MM.1S (cell line): ENCODE measurements around the gene HSBP1L1.

Experiments
- DNase-seq: peaks from one replicate; pipeline ENCODE4 v3.0.0-alpha.2; 2015
- H2AFZ ChIP-seq: fragments of 300-600 bp; sonication (generic); 2 replicates; pipeline ENCODE4 v1.6.0; 2016; ENCODE audit warnings: antibody characterized with exemption, low read length
- H3F3A ChIP-seq: fragments of 300-600 bp; sonication (generic); 2 replicates; pipeline ENCODE4 v1.6.1; 2016; ENCODE audit warnings: mild to moderate bottlenecking, antibody characterized with exemption, low read length, moderate library complexity, mixed read lengths; ENCODE audit not compliant: insufficient read depth
- H3K27ac ChIP-seq: fragments of 300-600 bp; sonication (generic); 2 replicates; pipeline ENCODE4 v1.5.1; 2016; ENCODE audit warnings: mild to moderate bottlenecking, low read length
- H3K27me3 ChIP-seq: fragments of 300-600 bp; sonication (generic); replicated peaks from 2 replicates; pipeline ENCODE4 v1.6.0; 2016; ENCODE audit warnings: low read length; ENCODE audit not compliant: insufficient read depth
- H3K36me3 ChIP-seq: fragments of 300-600 bp; sonication (generic); replicated peaks from 2 replicates; pipeline ENCODE4 v1.6.1; 2016; ENCODE audit warnings: mild to moderate bottlenecking, low read length, mixed read lengths; ENCODE audit not compliant: insufficient read depth
- H3K4me1 ChIP-seq: fragments of 300-600 bp; sonication (generic); 2 replicates; pipeline ENCODE4 v1.6.1; 2016; ENCODE audit warnings: low read length, mixed read lengths
- H3K4me2 ChIP-seq: fragments of 300-600 bp; sonication (generic); 2 replicates; pipeline ENCODE4 v1.6.0; 2016; ENCODE audit warnings: low read depth, low read length
- H3K4me3 ChIP-seq: fragments of 300-600 bp; sonication (generic); 2 replicates; pipeline ENCODE4 v1.5.1; 2016; ENCODE audit warnings: low read length, mixed read lengths
- H3K79me2 ChIP-seq: fragments of 300-600 bp; sonication (generic); 2 replicates; pipeline ENCODE4 v1.6.1; 2016; ENCODE audit warnings: mixed run types, low read length, mixed read lengths
- H3K9ac ChIP-seq: fragments of 300-600 bp; sonication (generic); 2 replicates; pipeline ENCODE4 v1.6.1; 2016; ENCODE audit warnings: low read length, mixed read lengths
- H3K9me2 ChIP-seq: fragments of 300-600 bp; sonication (generic); replicated peaks from 2 replicates; pipeline ENCODE4 v1.6.1; 2016; ENCODE audit warnings: mild to moderate bottlenecking, low read length, mixed read lengths; ENCODE audit not compliant: insufficient read depth
- H3K9me3 ChIP-seq: fragments of 300-600 bp; sonication (generic); replicated peaks from 2 replicates; pipeline ENCODE4 v1.6.1; 2016; ENCODE audit warnings: mild to moderate bottlenecking, low read length, mixed read lengths; ENCODE audit not compliant: insufficient read depth
- H4K20me1 ChIP-seq: fragments of 300-600 bp; sonication (generic); 2 replicates; pipeline ENCODE4 v1.6.1; 2016; ENCODE audit warnings: mild to moderate bottlenecking, low read length, moderate library complexity, mixed read lengths; ENCODE audit not compliant: insufficient read depth
- EZH2 ChIP-seq: fragments of 300-600 bp; sonication (generic); optimal IDR thresholded peaks from 2 replicates; pipeline ENCODE3; 2017; ENCODE audit warnings: low read depth, mild to moderate bottlenecking, antibody characterized with exemption, low read length, mixed read lengths
- EZH2phosphoT487 ChIP-seq: fragments of 300-600 bp; sonication (generic); IDR thresholded peaks from 2 replicates; pipeline ENCODE4 v1.6.1; 2018; ENCODE audit warnings: antibody characterized with exemption, low read length
- TF ChIP-seq, protein P1 (sequence below): fragments of 300-600 bp; sonication (generic); IDR thresholded peaks from 2 replicates; pipeline ENCODE4 v1.5.1; 2016; ENCODE audit warnings: antibody characterized with exemption, low read length, mixed read lengths

HSBP1L1 gene

DNA sequence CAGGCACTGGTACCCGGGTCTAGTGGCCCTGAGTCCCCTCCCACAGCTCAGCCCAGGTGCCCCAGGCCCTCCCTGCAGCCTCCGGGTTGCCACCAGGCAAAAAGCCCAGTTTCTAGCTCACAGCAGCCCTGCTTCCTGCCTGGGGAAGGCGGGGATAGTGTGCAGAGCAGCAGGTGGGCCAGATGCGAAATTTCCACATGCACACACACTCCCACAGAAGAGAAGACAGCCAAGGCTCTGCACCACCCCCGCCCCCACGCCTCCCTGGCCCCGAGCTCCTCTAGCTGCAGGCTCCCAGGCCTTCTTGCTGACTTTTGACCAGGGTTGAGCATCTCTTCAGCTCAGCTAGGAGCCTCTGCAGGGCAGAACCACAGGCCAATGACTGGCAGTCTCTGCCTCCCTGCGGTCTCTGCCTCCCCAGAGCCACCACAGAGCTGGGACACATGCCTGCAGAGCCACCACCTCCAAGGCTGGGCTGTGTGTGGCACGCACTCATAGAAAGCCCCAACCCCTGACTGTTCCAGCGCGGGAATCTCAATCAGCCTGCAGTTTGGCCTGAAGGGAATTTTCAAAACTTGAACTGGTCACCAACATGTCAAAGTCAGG lies 20.2 kb upstream of the HSBP1L1 start:
- H3K27ac ChIP-seq = no peak overlapping the region

DNA sequence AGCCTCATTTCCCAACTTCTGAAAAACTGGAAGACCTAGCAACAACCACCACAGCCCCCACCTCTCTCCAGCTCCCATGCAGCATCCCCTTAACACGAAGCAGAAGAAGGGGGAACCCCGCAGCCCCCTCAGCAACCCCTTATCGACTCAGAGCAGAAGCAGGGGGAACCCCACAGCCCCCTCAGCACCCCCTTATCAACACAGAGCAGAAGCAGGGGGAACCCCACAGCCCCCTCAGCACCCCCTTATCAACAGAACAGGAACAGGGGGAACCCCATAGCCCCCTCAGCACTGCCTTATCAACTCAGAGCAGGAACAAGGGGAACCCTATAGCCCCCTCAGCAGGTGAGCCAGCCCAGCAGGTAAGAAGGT lies 19.7 kb upstream of the HSBP1L1 start:
- Histone ChIP-seq H4K20me1 (no peaks in the 10 kb centered on the region), H3F3A (no peaks in the 10 kb centered on the region), H3K27me3 (no peaks in the 10 kb centered on the region), H3K9me3 (no peaks in the 10 kb centered on the region), H3K79me2 (peaks cover 10% of the 10 kb centered on the region; the same call in 1 of the 2 replicates), H2AFZ (no peak overlapping the region), H3K9ac (no peak overlapping the region), H3K36me3 (no peaks in the 10 kb centered on the region), H3K4me3 (no peak overlapping the region), H3K27ac (no peak overlapping the region), H3K4me1 (no peaks in the 10 kb centered on the region), H3K9me2 (no peaks in the 10 kb centered on the region), H3K4me2 (no peak overlapping the region)
- no peak for DNase-seq
- TF ChIP-seq EZH2 (no peak), EZH2phosphoT487 (no peak)
- TF ChIP-seq, protein P1, sequence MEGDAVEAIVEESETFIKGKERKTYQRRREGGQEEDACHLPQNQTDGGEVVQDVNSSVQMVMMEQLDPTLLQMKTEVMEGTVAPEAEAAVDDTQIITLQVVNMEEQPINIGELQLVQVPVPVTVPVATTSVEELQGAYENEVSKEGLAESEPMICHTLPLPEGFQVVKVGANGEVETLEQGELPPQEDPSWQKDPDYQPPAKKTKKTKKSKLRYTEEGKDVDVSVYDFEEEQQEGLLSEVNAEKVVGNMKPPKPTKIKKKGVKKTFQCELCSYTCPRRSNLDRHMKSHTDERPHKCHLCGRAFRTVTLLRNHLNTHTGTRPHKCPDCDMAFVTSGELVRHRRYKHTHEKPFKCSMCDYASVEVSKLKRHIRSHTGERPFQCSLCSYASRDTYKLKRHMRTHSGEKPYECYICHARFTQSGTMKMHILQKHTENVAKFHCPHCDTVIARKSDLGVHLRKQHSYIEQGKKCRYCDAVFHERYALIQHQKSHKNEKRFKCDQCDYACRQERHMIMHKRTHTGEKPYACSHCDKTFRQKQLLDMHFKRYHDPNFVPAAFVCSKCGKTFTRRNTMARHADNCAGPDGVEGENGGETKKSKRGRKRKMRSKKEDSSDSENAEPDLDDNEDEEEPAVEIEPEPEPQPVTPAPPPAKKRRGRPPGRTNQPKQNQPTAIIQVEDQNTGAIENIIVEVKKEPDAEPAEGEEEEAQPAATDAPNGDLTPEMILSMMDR = no peak

More for the DNA sequence above, 20.2 kb upstream of the HSBP1L1 start:
- H3K4me2 ChIP-seq = no peak overlapping the region
- no peak for DNase-seq
- no peak overlapping the region for H2AFZ ChIP-seq
- no peaks in the 10 kb centered on the region for H3F3A ChIP-seq
- H3K9me2 ChIP-seq = no peaks in the 10 kb centered on the region
- H3K79me2 ChIP-seq = peaks cover 8% of the 10 kb centered on the region; the same call in 1 of the 2 replicates
- no peaks in the 10 kb centered on the region for H3K36me3 ChIP-seq
- no peak overlapping the region for H3K4me3 ChIP-seq
- no peaks in the 10 kb centered on the region for H3K4me1 ChIP-seq
- no peaks in the 10 kb centered on the region for H4K20me1 ChIP-seq
- H3K9ac ChIP-seq = no peak overlapping the region
- no peaks in the 10 kb centered on the region for H3K27me3 ChIP-seq
- no peaks in the 10 kb centered on the region for H3K9me3 ChIP-seq
- TF ChIP-seq EZH2phosphoT487 = no peak
- TF ChIP-seq EZH2 = no peak
- TF ChIP-seq, protein P1 = no peak

DNA sequence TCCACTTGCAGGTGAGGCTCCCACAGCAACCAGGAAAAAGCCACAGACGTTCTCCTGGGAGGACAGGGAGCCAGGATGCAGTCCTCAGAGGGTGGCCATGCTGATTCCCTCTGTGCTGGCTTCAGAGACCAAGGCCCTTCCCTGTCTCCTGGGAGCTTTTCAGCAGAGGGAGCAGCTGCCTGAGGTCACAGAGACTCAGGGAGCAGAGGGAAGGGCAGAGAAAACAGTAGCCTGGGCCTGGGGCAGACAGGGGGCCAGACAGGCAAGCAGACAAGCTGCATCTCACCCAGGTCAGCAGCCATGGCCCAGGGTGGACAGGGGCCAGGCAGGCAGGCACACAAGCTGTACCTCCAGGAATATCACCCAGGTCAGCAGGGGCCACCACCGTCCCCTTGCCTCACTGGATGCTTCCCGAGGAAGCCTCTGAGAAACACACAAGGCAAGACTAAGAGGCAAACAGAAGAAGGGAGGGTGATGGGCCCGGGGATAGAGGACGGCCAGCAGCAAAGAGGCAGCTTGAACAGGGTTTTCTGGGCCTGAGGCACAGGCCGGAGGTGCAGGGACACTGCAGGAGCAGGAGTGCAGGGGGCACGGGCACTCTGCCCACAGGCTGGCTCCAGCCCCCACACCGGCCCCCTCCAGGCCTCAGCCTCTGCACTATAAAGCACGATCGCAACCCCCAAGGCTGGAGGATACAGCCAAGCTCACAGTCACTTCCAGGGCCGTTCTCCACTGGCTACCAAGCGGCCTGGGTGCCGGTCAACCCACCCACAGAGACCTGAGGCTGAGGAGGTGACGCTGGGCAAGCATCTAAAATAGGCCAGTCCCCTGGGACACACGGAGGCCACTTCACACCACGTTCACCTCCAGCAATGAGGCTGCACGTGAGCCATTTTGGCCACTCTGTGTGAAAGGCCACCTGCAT lies 19.1 kb upstream of the HSBP1L1 start:
- TF ChIP-seq, protein P1 = no peak
- Histone ChIP-seq H3K27me3 (no peaks in the 10 kb centered on the region), H3K27ac (no peak overlapping the region), H3K9ac (no peak overlapping the region), H3K4me1 (no peaks in the 10 kb centered on the region), H3K4me3 (no peak overlapping the region), H3K9me3 (no peaks in the 10 kb centered on the region), H2AFZ (no peak overlapping the region), H3K79me2 (peaks cover 17% of the 10 kb centered on the region; the same call in 1 of the 2 replicates), H3F3A (no peaks in the 10 kb centered on the region), H4K20me1 (no peaks in the 10 kb centered on the region), H3K36me3 (no peaks in the 10 kb centered on the region), H3K9me2 (no peaks in the 10 kb centered on the region), H3K4me2 (no peak overlapping the region)
- no peak for DNase-seq
